HepG2 (cell line): ENCODE data around the gene RUSC1. TPM values are rescaled to one million over a fixed set of nuclear protein-coding genes. Genes with fewer than 3 reads are reported as not detected.

Experiments
- BHLHE40 ChIP-seq: IDR thresholded peaks from 2 replicates; pipeline ENCODE4 v1.6.1; 2011; ENCODE audit warnings: low read length, improper control_type of control experiment
- CEBPB ChIP-seq: IDR thresholded peaks from 2 replicates; pipeline ENCODE4 v1.6.1; 2011; ENCODE audit warnings: low read depth, low read length, improper control_type of control experiment, borderline replicate concordance
- FOXC1 ChIP-seq: sonication (generic); formaldehyde crosslinking; IDR thresholded peaks from 2 replicates; pipeline ENCODE4 v1.8.0; 2022; ENCODE audit warnings: mild to moderate bottlenecking, missing genetic modification reagents, borderline replicate concordance
- HNRNPK ChIP-seq: fragments of 200-400 bp; formaldehyde crosslinking; IDR thresholded peaks from 2 replicates; pipeline ENCODE4 v1.6.1; 2018; ENCODE audit warnings: low read length, low read depth, moderate library complexity, mild to moderate bottlenecking; ENCODE audit not compliant: poor library complexity, severe bottlenecking
- MAF1 ChIP-seq: sonication (generic); formaldehyde crosslinking; IDR thresholded peaks from 2 replicates; pipeline ENCODE4 v1.5.0; 2020; ENCODE audit warnings: missing genetic modification reagents, borderline replicate concordance
- PCBP1 ChIP-seq: fragments of 200-400 bp; formaldehyde crosslinking; IDR thresholded peaks from 2 replicates; pipeline ENCODE4 v1.6.1; 2017; ENCODE audit warnings: mild to moderate bottlenecking, low read depth, low read length, borderline replicate concordance
- PLSCR1 ChIP-seq: sonication (generic); formaldehyde crosslinking; IDR thresholded peaks from 2 replicates; pipeline ENCODE4 v1.5.0; 2020; ENCODE audit warnings: missing genetic modification reagents, mild to moderate bottlenecking, borderline replicate concordance
- SIN3A ChIP-seq: IDR thresholded peaks from 2 replicates; pipeline ENCODE4 v1.6.1; 2011; ENCODE audit warnings: low read depth, mild to moderate bottlenecking, control low read depth, low read length, borderline replicate concordance
- SIN3B ChIP-seq: fragments of 150-350 bp; IDR thresholded peaks from 2 replicates; pipeline ENCODE4 v1.6.1; 2014; ENCODE audit warnings: low read length
- TARDBP ChIP-seq: sonication (generic); formaldehyde crosslinking; IDR thresholded peaks from 2 replicates; pipeline ENCODE4 v1.8.0; 2022; ENCODE audit warnings: mild to moderate bottlenecking, missing genetic modification reagents
- THAP8 ChIP-seq: sonication (generic); formaldehyde crosslinking; IDR thresholded peaks from 2 replicates; pipeline ENCODE4 v1.5.1; 2020; ENCODE audit warnings: missing genetic modification reagents, mild to moderate bottlenecking, borderline replicate concordance
- YEATS4 ChIP-seq: sonication (generic); formaldehyde crosslinking; IDR thresholded peaks from 2 replicates; pipeline ENCODE4 v1.4.0; 2020; ENCODE audit warnings: missing genetic modification reagents, borderline replicate concordance
- ZFP36L1 ChIP-seq: sonication (generic); formaldehyde crosslinking; IDR thresholded peaks from 2 replicates; pipeline ENCODE4 v1.8.0; 2022; ENCODE audit warnings: mild to moderate bottlenecking, missing genetic modification reagents, moderate library complexity
- ZFYVE20 ChIP-seq: sonication (generic); formaldehyde crosslinking; IDR thresholded peaks from 2 replicates; pipeline ENCODE4 v1.8.0; 2023; ENCODE audit warnings: low read depth, mild to moderate bottlenecking, moderate library complexity, missing genetic modification reagents, borderline replicate concordance
- ZKSCAN1 ChIP-seq: fragments of 150-350 bp; IDR thresholded peaks from 2 replicates; pipeline ENCODE4 v1.6.1; 2014; ENCODE audit warnings: low read length
- ZNF136 ChIP-seq: sonication (generic); formaldehyde crosslinking; IDR thresholded peaks from 2 replicates; pipeline ENCODE4 v1.8.1; 2022; ENCODE audit warnings: low read depth, mild to moderate bottlenecking, moderate library complexity, missing genetic modification reagents
- ZNF296 ChIP-seq: sonication (generic); formaldehyde crosslinking; conservative IDR thresholded peaks from 2 replicates; pipeline ENCODE4 v1.5.0; 2020; ENCODE audit warnings: mild to moderate bottlenecking, missing genetic modification reagents
- ZNF441 ChIP-seq: sonication (generic); formaldehyde crosslinking; IDR thresholded peaks from 2 replicates; pipeline ENCODE4 v1.7.0; 2021; ENCODE audit warnings: missing genetic modification reagents, borderline replicate concordance
- ZNF577 ChIP-seq: sonication (generic); formaldehyde crosslinking; IDR thresholded peaks from 2 replicates; pipeline ENCODE4 v1.4.0; 2020; ENCODE audit warnings: mild to moderate bottlenecking, low read depth, missing genetic modification reagents, borderline replicate concordance
- ZNF670 ChIP-seq: sonication (generic); formaldehyde crosslinking; IDR thresholded peaks from 2 replicates; pipeline ENCODE4 v1.8.0; 2022; ENCODE audit warnings: mild to moderate bottlenecking, missing genetic modification reagents, borderline replicate concordance
- ZSCAN30 ChIP-seq: sonication (generic); formaldehyde crosslinking; IDR thresholded peaks from 2 replicates; pipeline ENCODE4 v1.5.0; 2020; ENCODE audit warnings: mild to moderate bottlenecking, missing genetic modification reagents
- polyA plus RNA-seq, 8 experiments: library from polyadenylated mRNA; depleted of rRNA in 3 of 8; stranded (reverse) in 7 of 8; unstranded in 1 of 8; fragments of >200 nt; fragmentation: Illumina TruSeq in 4 of 8; extraction: Trizol in 4 of 8; gene quantifications; 2 replicates each; pipeline versions ENCODE4 v1.2.1 to v1.2.3, GENCODE V29; 2011 to 2016; ENCODE audit warnings: low read depth in 4 of 8, missing spikeins in 1 of 8, mixed read lengths in 1 of 8; ENCODE audit not compliant: insufficient read depth in 1 of 8
- total RNA-seq, 5 experiments: library from RNA; depleted of rRNA; stranded (reverse); fragments of >200 nt; fragmentation: Illumina TruSeq; extraction: Trizol; gene quantifications; 2 replicates each; pipeline ENCODE4 v1.2.3, GENCODE V29; 2016; ENCODE audit warnings: low read depth in 1 of 5
- TF ChIP-seq, protein P1 (sequence below): sonication (generic); formaldehyde crosslinking; IDR thresholded peaks from 2 replicates; pipeline ENCODE4 v1.9.0; 2021; ENCODE audit warnings: missing genetic modification reagents, borderline replicate concordance
- TF ChIP-seq, protein P2 (sequence below): IDR thresholded peaks from 2 replicates; pipeline ENCODE4 v1.6.1; 2016; ENCODE audit warnings: missing compliant biosample characterization, missing genetic modification reagents, borderline replicate concordance
- TF ChIP-seq, protein P3 (sequence below): IDR thresholded peaks from 2 replicates; pipeline ENCODE4 v1.6.1; 2012; ENCODE audit warnings: inconsistent platforms

Gene RUSC1
- total and polyA plus RNA-seq, 2 of the 13 experiments (the other 11 are each of a cell fraction or from before 2014, with no cell fraction given): 18.7 to 20.4 TPM

GRCh38 chr1:155324037-155324716 lies 3.5 kb downstream of the RUSC1 start (continued):
- TF ChIP-seq THAP8 (CRISPR knock-in tag): peak; percentile 46; the same call in 1 of the 2 replicates
- no peak; the same call in 1 of the 2 replicates for TF ChIP-seq PCBP1
- TF ChIP-seq ZNF441 (CRISPR knock-in tag): peak; percentile 33; the same call in 1 of the 2 replicates
- no peak for TF ChIP-seq CEBPB
- TF ChIP-seq SIN3B: no peak
- TF ChIP-seq FOXC1 (CRISPR knock-in tag): no peak; the same call in 1 of the 2 replicates
- TF ChIP-seq ZFYVE20: no peak
- peak; percentile 75 for TF ChIP-seq TARDBP (CRISPR knock-in tag)
- no peak for TF ChIP-seq ZSCAN30
- no peak for TF ChIP-seq PLSCR1
- 0 out of 2 replicates have a peak, but pooled peaks have one; percentile 22 for TF ChIP-seq ZNF670
- 0 out of 2 replicates have a peak, but pooled peaks have one; percentile 56 for TF ChIP-seq ZFP36L1 (CRISPR knock-in tag)
- TF ChIP-seq, protein P1, sequence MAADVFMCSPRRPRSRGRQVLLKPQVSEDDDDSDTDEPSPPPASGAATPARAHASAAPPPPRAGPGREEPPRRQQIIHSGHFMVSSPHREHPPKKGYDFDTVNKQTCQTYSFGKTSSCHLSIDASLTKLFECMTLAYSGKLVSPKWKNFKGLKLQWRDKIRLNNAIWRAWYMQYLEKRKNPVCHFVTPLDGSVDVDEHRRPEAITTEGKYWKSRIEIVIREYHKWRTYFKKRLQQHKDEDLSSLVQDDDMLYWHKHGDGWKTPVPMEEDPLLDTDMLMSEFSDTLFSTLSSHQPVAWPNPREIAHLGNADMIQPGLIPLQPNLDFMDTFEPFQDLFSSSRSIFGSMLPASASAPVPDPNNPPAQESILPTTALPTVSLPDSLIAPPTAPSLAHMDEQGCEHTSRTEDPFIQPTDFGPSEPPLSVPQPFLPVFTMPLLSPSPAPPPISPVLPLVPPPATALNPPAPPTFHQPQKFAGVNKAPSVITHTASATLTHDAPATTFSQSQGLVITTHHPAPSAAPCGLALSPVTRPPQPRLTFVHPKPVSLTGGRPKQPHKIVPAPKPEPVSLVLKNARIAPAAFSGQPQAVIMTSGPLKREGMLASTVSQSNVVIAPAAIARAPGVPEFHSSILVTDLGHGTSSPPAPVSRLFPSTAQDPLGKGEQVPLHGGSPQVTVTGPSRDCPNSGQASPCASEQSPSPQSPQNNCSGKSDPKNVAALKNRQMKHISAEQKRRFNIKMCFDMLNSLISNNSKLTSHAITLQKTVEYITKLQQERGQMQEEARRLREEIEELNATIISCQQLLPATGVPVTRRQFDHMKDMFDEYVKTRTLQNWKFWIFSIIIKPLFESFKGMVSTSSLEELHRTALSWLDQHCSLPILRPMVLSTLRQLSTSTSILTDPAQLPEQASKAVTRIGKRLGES (CRISPR knock-in tag): no peak
- TF ChIP-seq ZNF136: no peak
- TF ChIP-seq MAF1 (CRISPR knock-in tag): no peak
- peak; percentile 57; the same call in 1 of the 2 replicates for TF ChIP-seq YEATS4 (CRISPR knock-in tag)
- no peak for TF ChIP-seq ZKSCAN1
- TF ChIP-seq ZNF296: no peak
- no peak for TF ChIP-seq ZNF577 (CRISPR knock-in tag)
- TF ChIP-seq, protein P2, sequence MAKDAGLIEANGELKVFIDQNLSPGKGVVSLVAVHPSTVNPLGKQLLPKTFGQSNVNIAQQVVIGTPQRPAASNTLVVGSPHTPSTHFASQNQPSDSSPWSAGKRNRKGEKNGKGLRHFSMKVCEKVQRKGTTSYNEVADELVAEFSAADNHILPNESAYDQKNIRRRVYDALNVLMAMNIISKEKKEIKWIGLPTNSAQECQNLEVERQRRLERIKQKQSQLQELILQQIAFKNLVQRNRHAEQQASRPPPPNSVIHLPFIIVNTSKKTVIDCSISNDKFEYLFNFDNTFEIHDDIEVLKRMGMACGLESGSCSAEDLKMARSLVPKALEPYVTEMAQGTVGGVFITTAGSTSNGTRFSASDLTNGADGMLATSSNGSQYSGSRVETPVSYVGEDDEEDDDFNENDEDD: peak; percentile 68; the same call in 1 of the 2 replicates
- no peak for TF ChIP-seq BHLHE40
- peak; percentile 93 for TF ChIP-seq HNRNPK
- TF ChIP-seq, protein P3, sequence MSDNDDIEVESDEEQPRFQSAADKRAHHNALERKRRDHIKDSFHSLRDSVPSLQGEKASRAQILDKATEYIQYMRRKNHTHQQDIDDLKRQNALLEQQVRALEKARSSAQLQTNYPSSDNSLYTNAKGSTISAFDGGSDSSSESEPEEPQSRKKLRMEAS: no peak; the same call in 1 of the 2 replicates
- TF ChIP-seq SIN3A: 0 out of 2 replicates have a peak, but pooled peaks have one; percentile 58
